ENCODE measurements around the gene LRFN5.
"Not testable (repeated sequence)": the region's sequence is repeated elsewhere in the genome, so short reads cannot be mapped to it uniquely, and the experiment has no call there.

DNA sequence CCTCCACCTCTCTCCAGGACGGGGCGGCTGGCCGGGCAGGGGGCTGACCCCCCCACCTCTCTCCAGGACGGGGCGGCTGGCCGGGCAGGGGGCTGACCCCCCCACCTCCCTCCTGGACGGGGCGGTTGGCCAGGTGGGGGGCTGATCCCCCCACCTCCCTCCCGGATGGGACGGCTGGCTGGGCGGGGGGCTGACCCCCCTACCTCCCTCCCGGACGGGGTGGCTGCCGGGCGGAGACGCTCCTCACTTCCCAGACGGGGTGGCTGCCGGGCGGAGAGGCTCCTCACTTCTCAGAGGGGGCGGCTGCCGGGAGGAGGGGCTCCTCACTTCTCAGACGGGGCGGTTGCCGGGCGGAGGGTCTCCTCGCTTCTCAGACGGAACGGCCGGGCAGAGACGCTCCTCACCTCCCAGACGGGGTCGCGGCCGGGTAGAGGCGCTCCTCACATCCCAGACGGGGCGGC lies 67.9 kb downstream of the LRFN5 start:
- TF ChIP-seq DNMT1 (IDR thresholded peaks at IDR 0.05); SIN3A (IDR thresholded peaks at IDR 0.05; ENCODE audit: borderline replicate concordance in 2 of 2, control insufficient read depth in 1 of 2, low read depth in 2 of 2, low read length in 2 of 2); ZNF134 (CRISPR knock-in tag; conservative IDR thresholded peaks at IDR 0.05); GABPA (tag; conservative IDR thresholded peaks at IDR 0.05; ENCODE audit: low read depth): not testable (repeated sequence)

Measured in K562 (cell line).